A172 (cell line): ENCODE data around the gene REEP2. TPM values are rescaled to one million over a fixed set of nuclear protein-coding genes. Genes with fewer than 3 reads are reported as not detected.
"Not testable (repeated sequence)": the region's sequence is repeated elsewhere in the genome, so short reads cannot be mapped to it uniquely, and the experiment has no call there.

Experiments
- DNase-seq: peaks from one replicate; pipeline ENCODE4 v3.0.0-alpha.2; 2015; ENCODE audit warnings: low spot score
- total RNA-seq: library from RNA; depleted of rRNA; stranded (reverse); fragments of >200 nt; shearing (Covaris generic); gene quantifications from 2 replicates; pipeline ENCODE4 v1.2.3, GENCODE V29; 2014

Gene REEP2
- total RNA-seq, 1 experiment from 2014 or later: 43.5 TPM

DNA sequence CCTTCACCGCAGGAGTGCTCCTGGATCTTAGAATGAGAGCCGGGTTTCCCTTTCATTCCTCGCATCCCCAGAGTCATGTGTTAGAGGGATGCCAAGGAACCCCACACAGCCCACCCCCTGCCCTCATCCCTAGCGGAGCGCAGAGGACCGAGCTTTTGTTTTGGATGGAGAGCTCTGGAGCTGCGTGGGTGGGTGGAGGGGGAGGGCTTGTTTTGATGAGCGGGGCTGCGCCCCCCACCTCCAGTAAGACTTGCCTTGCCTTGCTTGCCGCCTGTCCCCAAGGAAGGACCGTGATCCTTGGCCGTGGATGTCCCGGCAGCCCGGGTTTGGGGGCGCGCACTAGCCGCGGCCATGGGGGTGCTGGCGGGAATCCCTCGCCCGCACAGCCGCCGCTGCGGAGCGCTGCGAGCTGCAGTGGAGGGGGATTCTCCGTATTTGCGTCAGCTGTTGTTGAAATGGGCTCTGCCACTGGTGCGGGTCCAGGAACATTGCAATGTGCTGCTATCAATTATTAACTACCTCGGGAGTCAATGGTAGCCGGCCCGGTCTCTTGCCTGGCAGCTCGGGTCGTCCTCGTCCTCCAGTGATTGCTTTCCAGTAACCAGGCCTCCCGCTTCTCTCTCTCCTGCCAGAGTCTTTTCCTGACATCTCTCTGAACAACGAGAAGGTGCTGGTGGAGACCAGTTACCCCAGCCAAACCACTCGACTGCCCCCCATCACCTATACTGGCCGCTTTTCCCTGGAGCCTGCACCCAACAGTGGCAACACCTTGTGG, 27.5 kb downstream of the REEP2 start:
- no peak for DNase-seq

DNA sequence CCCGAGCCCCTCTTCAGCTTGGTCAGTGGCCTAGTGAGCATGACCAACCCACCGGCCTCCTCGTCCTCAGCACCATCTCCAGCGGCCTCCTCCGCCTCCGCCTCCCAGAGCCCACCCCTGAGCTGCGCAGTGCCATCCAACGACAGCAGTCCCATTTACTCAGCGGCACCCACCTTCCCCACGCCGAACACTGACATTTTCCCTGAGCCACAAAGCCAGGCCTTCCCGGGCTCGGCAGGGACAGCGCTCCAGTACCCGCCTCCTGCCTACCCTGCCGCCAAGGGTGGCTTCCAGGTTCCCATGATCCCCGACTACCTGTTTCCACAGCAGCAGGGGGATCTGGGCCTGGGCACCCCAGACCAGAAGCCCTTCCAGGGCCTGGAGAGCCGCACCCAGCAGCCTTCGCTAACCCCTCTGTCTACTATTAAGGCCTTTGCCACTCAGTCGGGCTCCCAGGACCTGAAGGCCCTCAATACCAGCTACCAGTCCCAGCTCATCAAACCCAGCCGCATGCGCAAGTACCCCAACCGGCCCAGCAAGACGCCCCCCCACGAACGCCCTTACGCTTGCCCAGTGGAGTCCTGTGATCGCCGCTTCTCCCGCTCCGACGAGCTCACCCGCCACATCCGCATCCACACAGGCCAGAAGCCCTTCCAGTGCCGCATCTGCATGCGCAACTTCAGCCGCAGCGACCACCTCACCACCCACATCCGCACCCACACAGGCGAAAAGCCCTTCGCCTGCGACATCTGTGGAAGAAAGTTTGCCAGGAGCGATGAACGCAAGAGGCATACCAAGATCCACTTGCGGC, 28.2 kb downstream of the REEP2 start:
- DNase-seq: no peak

DNA sequence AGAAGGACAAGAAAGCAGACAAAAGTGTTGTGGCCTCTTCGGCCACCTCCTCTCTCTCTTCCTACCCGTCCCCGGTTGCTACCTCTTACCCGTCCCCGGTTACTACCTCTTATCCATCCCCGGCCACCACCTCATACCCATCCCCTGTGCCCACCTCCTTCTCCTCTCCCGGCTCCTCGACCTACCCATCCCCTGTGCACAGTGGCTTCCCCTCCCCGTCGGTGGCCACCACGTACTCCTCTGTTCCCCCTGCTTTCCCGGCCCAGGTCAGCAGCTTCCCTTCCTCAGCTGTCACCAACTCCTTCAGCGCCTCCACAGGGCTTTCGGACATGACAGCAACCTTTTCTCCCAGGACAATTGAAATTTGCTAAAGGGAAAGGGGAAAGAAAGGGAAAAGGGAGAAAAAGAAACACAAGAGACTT, 28.9 kb downstream of the REEP2 start:
- peak; percentile 30 for DNase-seq

- peak; percentile 52 for DNase-seq
Measured at GRCh38 chr5:138468133-138468965, 29.5 kb downstream of the REEP2 start.

DNA sequence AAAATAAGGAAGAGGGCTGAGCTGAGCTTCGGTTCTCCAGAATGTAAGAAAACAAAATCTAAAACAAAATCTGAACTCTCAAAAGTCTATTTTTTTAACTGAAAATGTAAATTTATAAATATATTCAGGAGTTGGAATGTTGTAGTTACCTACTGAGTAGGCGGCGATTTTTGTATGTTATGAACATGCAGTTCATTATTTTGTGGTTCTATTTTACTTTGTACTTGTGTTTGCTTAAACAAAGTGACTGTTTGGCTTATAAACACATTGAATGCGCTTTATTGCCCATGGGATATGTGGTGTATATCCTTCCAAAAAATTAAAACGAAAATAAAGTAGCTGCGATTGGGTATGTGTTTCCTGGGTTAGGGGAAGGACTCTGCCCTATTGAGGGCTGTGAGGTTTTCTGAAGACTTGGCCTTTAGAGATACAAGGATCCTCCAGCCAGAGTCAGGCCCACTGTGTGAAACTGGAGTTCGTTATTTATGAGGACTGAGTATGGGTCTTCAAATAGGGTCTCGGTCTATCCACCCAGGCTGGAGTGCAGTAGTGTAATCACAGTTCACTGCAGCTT, 30.2 kb downstream of the REEP2 start:
- DNase-seq: no peak

GRCh38 chr5:138469540-138470321, 30.9 kb downstream of the REEP2 start:
- DNase-seq: peak; percentile 84

GRCh38 chr5:138470322-138471051, 31.6 kb downstream of the REEP2 start:
- peak; percentile 49 for DNase-seq

DNA sequence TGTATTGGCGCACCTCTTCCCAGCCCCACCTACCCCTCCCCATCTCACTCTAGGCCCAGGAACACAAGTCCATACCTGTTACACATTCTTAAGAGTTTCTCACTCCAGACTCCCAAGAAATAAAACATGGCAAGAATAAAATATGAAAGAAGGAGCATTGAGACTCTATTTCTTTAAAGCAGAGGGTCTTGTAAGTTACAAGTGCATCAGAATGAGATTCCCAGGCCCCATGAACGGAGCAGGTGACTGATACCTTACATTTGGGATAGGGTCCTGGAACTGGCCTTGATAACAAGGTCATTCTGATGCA, 32.1 kb downstream of the REEP2 start:
- DNase-seq: no peak

- DNase-seq: no peak
Measured at GRCh38 chr5:138472353-138472752, 33.5 kb downstream of the REEP2 start.

DNA sequence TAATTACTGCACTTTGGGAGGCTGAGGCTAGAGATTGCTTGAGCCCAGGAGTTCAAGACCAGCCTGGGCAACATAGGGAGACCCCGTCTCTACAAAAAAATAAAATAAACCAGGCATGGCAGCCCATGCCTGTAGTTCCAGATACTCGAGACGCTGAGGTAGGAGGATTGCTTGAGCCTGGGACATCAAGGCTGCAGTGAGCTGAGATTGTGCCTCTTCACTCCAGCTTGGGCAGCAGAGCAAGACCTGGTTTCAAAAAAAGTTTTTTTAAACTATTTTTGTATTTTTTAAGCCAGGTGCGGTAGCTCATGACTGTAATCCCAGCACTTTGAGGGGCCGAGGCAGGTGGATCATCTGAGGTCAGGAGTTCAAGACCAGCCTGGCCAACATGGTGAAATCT, 34.3 kb downstream of the REEP2 start:
- DNase-seq: not testable (repeated sequence)

GRCh38 chr5:138476918-138477317, 38.1 kb downstream of the REEP2 start:
- no peak for DNase-seq

GRCh38 chr5:138482638-138483037, 43.8 kb downstream of the REEP2 start:
- no peak for DNase-seq

DNA sequence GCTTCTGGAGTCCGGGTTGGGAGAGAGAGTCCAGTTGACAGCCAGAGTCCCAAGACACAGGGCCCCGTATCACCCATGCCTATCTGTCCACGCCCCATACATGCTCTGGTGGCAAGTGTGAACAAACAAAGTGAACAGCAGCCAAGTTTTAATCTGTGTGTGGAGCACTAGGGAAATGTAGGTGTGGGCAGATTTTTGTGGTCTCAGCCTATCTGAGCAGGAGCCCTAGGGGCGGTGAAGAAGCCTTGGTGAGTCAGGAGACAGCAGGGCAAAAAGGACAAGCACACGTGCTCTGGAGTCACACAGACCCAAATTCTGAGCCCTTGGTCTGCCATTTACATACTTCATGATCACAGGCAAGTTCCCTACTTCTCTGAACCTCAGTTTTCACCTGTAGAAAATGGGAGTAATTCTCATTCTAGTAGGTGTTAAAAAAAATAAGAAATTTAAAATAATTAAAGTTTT, 49.7 kb downstream of the REEP2 start:
- DNase-seq: peak; percentile 55

GRCh38 chr5:138489683-138490061, 50.8 kb downstream of the REEP2 start:
- DNase-seq: no peak

GRCh38 chr5:138490648-138491283, 51.9 kb downstream of the REEP2 start:
- DNase-seq: no peak

DNA sequence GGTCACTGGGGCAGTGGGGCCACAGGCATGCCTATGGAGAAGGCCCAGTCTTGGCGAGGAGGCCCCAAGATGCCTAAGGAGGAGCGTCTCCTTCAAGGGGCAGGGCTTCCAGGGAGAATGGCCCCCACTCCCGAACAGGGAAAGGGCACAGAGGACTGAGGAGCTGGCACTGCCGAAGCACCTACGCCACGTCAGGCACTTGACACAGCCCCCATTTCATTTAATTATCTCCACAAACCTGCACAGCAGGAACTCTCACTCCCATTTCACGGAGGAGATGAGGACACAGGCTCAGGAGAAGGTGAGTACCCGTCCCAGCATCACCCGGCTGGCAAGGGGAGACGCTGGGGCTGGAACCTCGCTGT, 52.4 kb downstream of the REEP2 start:
- no peak for DNase-seq

DNA sequence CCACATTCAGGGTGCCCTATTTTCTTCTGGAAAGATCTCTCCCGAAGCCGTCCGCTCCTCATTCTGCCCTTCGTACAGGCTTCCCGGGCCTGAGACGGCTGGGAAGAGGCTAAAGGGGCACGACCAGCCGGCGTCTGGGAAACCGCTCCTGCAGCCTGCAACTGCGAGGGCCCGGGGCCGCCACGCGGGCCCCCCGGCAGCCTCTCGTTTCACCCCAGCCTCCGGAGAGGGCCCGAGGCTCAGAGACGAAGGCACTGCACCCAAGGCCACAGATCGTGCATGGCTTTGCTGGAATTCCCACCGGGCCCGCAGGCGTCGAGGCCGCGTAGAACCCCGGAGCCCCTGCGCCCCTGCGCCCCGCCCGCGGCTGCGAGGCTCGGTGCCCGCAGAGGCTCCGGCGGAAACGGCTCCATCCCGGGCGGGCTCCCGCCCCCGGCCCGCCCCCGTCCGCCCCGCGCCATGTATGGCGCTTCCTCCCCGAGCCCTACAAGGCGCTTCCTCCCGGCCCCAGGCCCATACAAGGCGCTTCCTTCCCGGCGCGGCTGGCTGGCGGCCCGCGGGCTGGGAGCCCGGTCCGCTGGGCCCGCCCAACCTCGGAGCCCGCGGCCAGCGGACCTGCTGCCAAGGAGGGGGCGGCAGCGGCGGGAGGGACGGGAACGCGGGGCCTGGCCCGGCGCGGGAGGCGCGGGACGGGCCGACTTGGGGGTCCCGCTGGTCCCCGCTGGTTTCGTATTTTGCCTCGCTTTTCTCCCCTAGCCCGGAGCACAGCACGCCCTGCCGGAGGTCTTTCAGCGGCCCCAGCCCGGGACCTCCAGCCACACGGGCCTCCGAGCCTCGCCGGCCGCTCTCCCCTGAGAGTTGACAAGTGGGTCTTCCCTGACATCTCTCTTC, 53.1 kb downstream of the REEP2 start:
- DNase-seq: peak; percentile 75

- no peak for DNase-seq
Measured at GRCh38 chr5:138492560-138493045, 53.7 kb downstream of the REEP2 start.

- DNase-seq: no peak
Measured at GRCh38 chr5:138495351-138495750, 56.5 kb downstream of the REEP2 start.
